AML-193 (cell line): ENCODE results near the gene PCIF1.
"Not testable (repeated sequence)": the region's sequence is repeated elsewhere in the genome, so short reads cannot be mapped to it uniquely, and the experiment has no call there.

Experiments
- DNase-seq, 2 experiments: peaks; one replicate each; lab custom pipeline; 2025; lab: John Stamatoyannopoulos, UW

Gene PCIF1

GRCh38 chr20:45994761-45995493 is 60.4 kb downstream of the PCIF1 start:
- DNase-seq = no peak

- DNase-seq = not testable (repeated sequence)
Measured at GRCh38 chr20:45995495-45996097, 61.1 kb downstream of the PCIF1 start.

GRCh38 chr20:45997187-45997586 is 62.7 kb downstream of the PCIF1 start:
- DNase-seq = no peak
